Neuronal stem cell (in vitro differentiated cells): ENCODE data around the gene SLC46A2.

Experiments
- DNase-seq: peaks from one replicate; pipeline ENCODE4 v3.0.0-alpha.2; 2013; ENCODE audit warnings: low spot score
- H2AFZ ChIP-seq: one replicate; pipeline ENCODE4 v1.6.1; 2013; ENCODE audit warnings: mild to moderate bottlenecking, low read length, inconsistent platforms
- H2AK5ac ChIP-seq: 2 replicates; pipeline ENCODE4 v1.6.1; 2013; ENCODE audit warnings: low read depth, mild to moderate bottlenecking, inconsistent platforms, low read length, moderate library complexity, mixed read lengths
- H2BK120ac ChIP-seq: 2 replicates; pipeline ENCODE4 v1.6.1; 2013; ENCODE audit warnings: low read depth, mild to moderate bottlenecking, inconsistent platforms, low read length, moderate library complexity, mixed read lengths
- H2BK12ac ChIP-seq: one replicate; pipeline ENCODE4 v1.6.1; 2013; ENCODE audit warnings: low read length, inconsistent platforms
- H2BK15ac ChIP-seq: 2 replicates; pipeline ENCODE4 v1.6.1; 2013; ENCODE audit warnings: mild to moderate bottlenecking, low read length, inconsistent platforms, mixed read lengths
- H2BK5ac ChIP-seq: one replicate; pipeline ENCODE4 v1.6.1; 2013; ENCODE audit warnings: inconsistent platforms, mild to moderate bottlenecking, low read length, moderate library complexity
- H3K14ac ChIP-seq: one replicate; pipeline ENCODE4 v1.6.1; 2013; ENCODE audit warnings: low read length, inconsistent platforms
- H3K18ac ChIP-seq: 2 replicates; pipeline ENCODE4 v1.6.1; 2013; ENCODE audit warnings: low read length, inconsistent platforms
- H3K23ac ChIP-seq: 2 replicates; pipeline ENCODE4 v1.6.1; 2013; ENCODE audit warnings: low read depth, mild to moderate bottlenecking, mixed read lengths, low read length, inconsistent platforms; ENCODE audit not compliant: poor library complexity
- H3K27ac ChIP-seq: replicated peaks from 3 replicates; pipeline ENCODE4 v1.5.1; 2013; ENCODE audit warnings: low read length, inconsistent platforms
- H3K27me3 ChIP-seq, 3 experiments: 2 replicates each; pipeline ENCODE4 v1.6.1; 2013; ENCODE audit warnings: low read length in 3 of 3, mild to moderate bottlenecking in 2 of 3, inconsistent platforms in 1 of 3, low read depth in 1 of 3, mixed read lengths in 1 of 3, moderate library complexity in 1 of 3; ENCODE audit not compliant: control insufficient read depth in 3 of 3, insufficient read depth in 3 of 3
- H3K36me3 ChIP-seq, 2 donors: replicated peaks in 1 of 2; 2 replicates each; pipeline ENCODE4 v1.6.1; 2013; ENCODE audit warnings: low read length in 2 of 2; ENCODE audit not compliant: control insufficient read depth in 2 of 2, insufficient read depth in 2 of 2
- H3K4ac ChIP-seq: 2 replicates; pipeline ENCODE4 v1.6.1; 2013; ENCODE audit warnings: inconsistent platforms, mild to moderate bottlenecking, low read length, moderate library complexity
- H3K4me1 ChIP-seq, 2 donors: 1 replicate in 1 of 2; 2 replicates in 1 of 2; pipeline ENCODE4 v1.6.1; 2013; ENCODE audit warnings: low read length in 2 of 2, low read depth in 1 of 2; ENCODE audit not compliant: control insufficient read depth in 2 of 2, insufficient read depth in 1 of 2
- H3K4me2 ChIP-seq: one replicate; pipeline ENCODE4 v1.6.1; 2013; ENCODE audit warnings: mild to moderate bottlenecking, low read length, inconsistent platforms; ENCODE audit not compliant: insufficient read depth, poor library complexity, severe bottlenecking
- H3K4me3 ChIP-seq, 2 donors: 2 replicates each; pipeline ENCODE4 v1.5.1; 2013; ENCODE audit warnings: low read length in 2 of 2, mild to moderate bottlenecking in 2 of 2, inconsistent platforms in 1 of 2, moderate library complexity in 1 of 2
- H3K79me1 ChIP-seq: one replicate; pipeline ENCODE4 v1.6.1; 2013; ENCODE audit warnings: low read depth, mild to moderate bottlenecking, inconsistent platforms, low read length, moderate library complexity
- H3K9ac ChIP-seq: one replicate; pipeline ENCODE4 v1.6.1; 2013; ENCODE audit warnings: mild to moderate bottlenecking, low read depth, low read length, inconsistent platforms; ENCODE audit not compliant: poor library complexity
- H3K9me3 ChIP-seq, 2 donors: replicated peaks in 1 of 2; 2 replicates each; pipeline versions ENCODE3 to v1.6.1; 2013; ENCODE audit warnings: low read length in 2 of 2, mild to moderate bottlenecking in 2 of 2, inconsistent platforms in 1 of 2, low read depth in 1 of 2, mixed read lengths in 1 of 2, moderate library complexity in 1 of 2; ENCODE audit not compliant: control insufficient read depth in 2 of 2, insufficient read depth in 1 of 2
- H4K8ac ChIP-seq: one replicate; pipeline ENCODE4 v1.6.1; 2013; ENCODE audit warnings: low read depth, mild to moderate bottlenecking, inconsistent platforms, low read length, moderate library complexity
- H4K91ac ChIP-seq: one replicate; pipeline ENCODE4 v1.6.1; 2013; ENCODE audit warnings: low read length, low read depth, mild to moderate bottlenecking, inconsistent platforms; ENCODE audit not compliant: poor library complexity
- WGBS, 2 donors: extraction: QIAGEN DNeasy Blood & Tissue Kit; methylation state at CpG; one replicate each; pipeline ENCODE4 v1.1.7; 2013; ENCODE audit warnings: missing lambda C conversion rate in 2 of 2, mixed read lengths in 1 of 2; ENCODE audit not compliant: insufficient read length in 2 of 2, insufficient replicate concordance in 1 of 2; ENCODE audit errors: extremely low coverage in 2 of 2; 5-methylcytosine and 5-hydroxymethylcytosine counted together

The SLC46A2 gene

DNA sequence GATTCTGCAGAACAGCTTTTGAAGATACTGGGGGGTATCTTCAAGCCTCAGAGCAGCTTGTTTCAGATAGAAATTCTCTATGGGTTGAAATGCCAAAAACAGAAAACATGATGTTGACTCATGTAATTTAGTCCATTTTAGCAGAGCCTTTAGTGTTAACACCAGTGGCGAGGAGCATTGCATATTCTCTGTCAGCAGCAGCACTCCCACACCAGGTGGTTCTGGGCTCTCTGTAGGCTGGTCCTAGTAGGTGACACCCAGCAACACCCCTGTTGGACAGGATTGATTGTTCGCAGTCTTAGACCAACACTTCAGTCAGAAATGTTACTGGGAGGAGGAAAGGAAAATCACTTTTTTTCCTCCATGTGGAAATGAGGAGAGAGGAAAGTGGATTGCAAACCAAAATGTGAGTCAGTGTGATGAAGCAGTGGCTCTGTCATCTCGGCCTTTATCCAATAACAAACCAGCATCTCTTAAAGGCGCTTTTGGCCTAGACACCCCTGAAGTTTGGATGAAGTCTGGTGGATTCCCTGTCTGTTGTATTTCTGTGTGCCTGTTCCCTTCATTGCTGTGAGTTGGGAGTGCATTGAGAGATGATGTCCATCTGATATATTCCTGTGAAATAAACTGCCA, 16.8 kb downstream of the SLC46A2 start:
- Histone ChIP-seq H3K36me3 (peaks cover 0 to 17% of the 10 kb centered on the region in 2 donors), H2BK5ac (no peak overlapping the region), H3K18ac (no peak overlapping the region), H2AFZ (no peak overlapping the region), H3K27ac (no peak overlapping the region), H3K9me3 (no peaks in the 10 kb centered on the region), H3K4me3 (no peak overlapping the region), H2BK12ac (no peak overlapping the region), H2BK120ac (no peak overlapping the region), H3K14ac (no peak overlapping the region), H3K9ac (no peak overlapping the region), H3K79me1 (no peaks in the 10 kb centered on the region), H3K4me2 (no peak overlapping the region), H4K8ac (no peak overlapping the region), H2AK5ac (no peak overlapping the region), H3K27me3 (no peaks in the 10 kb centered on the region), H3K23ac (no peak overlapping the region), H4K91ac (no peak overlapping the region), H2BK15ac (no peak overlapping the region), H3K4me1 (peaks cover 8% of the 10 kb centered on the region in 2 donors), H3K4ac (no peak overlapping the region)
- DNase-seq: no peak
- WGBS, 2 donors: no CpG with 5 or more reads among the region's 4 CpGs

DNA sequence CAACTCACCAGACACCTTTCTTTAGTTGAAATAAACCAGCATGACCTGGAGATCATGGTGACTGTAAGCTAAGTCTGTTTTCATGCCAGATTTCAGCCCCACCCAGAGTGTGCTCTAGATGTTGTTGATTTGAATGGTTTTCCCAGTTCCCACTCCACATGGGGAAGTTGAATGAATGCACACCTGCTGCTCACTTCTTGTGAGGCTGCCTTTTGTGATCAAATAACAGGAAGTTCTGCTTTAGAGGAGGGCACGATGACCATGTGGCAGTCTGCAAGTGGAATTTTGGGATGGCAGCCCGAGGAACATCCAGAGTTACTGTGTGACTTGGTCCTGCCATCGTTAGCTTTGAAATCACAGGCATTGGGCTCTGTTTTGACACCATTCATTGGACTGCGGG, 18.7 kb downstream of the SLC46A2 start:
- no peak for DNase-seq
- Histone ChIP-seq H2BK12ac (no peak overlapping the region), H2AFZ (no peak overlapping the region), H3K36me3 (peaks cover 0 to 17% of the 10 kb centered on the region in 2 donors), H3K9me3 (no peaks in the 10 kb centered on the region), H3K27me3 (no peaks in the 10 kb centered on the region), H4K8ac (no peak overlapping the region), H2AK5ac (no peak overlapping the region), H3K23ac (no peak overlapping the region), H3K18ac (no peak overlapping the region), H3K27ac (no peak overlapping the region), H3K4me1 (peaks cover 10 to 12% of the 10 kb centered on the region in 2 donors), H2BK5ac (no peak overlapping the region), H2BK120ac (no peak overlapping the region), H3K9ac (no peak overlapping the region), H2BK15ac (no peak overlapping the region), H3K4me3 (no peak overlapping the region), H3K14ac (no peak overlapping the region), H4K91ac (no peak overlapping the region), H3K79me1 (no peaks in the 10 kb centered on the region), H3K4me2 (no peak overlapping the region), H3K4ac (no peak overlapping the region)
- no CpG with 5 or more reads among the region's 4 CpGs for WGBS, 2 donors

DNA sequence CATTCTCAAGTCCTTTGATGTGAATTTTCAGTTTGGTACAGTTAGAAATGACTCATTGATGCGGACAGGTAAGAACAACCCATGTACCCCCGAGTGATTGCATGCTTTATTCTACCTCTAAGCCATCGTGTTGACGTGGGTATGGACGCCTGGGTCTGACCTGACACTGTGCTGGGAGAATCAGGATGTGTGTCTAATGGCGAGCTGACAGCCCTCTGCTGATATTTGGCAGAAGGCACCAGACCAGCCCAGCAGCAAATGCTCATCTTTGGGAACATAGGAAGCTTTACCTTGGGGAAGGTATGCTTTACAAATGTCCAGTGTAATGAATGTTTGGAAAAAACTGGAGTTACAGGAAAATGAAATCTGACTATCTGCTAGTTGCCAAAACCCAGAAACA, 20.1 kb downstream of the SLC46A2 start:
- no CpG with 5 or more reads among the region's 6 CpGs for WGBS, 2 donors
- H4K91ac ChIP-seq: no peak overlapping the region
- no peak overlapping the region for H3K18ac ChIP-seq
- H2AK5ac ChIP-seq: no peak overlapping the region
- no peak overlapping the region for H2BK12ac ChIP-seq
- H3K9ac ChIP-seq: no peak overlapping the region
- no peak for DNase-seq
- H3K9me3 ChIP-seq: no peaks in the 10 kb centered on the region
- no peak overlapping the region for H2BK5ac ChIP-seq
- no peak overlapping the region for H3K4me2 ChIP-seq
- H2AFZ ChIP-seq: no peak overlapping the region
- H3K4me3 ChIP-seq: no peak overlapping the region
- no peaks in the 10 kb centered on the region for H3K27me3 ChIP-seq
- H2BK120ac ChIP-seq: no peak overlapping the region
- peaks cover 10 to 12% of the 10 kb centered on the region in 2 donors for H3K4me1 ChIP-seq
- H2BK15ac ChIP-seq: no peak overlapping the region
- no peaks in the 10 kb centered on the region for H3K79me1 ChIP-seq
- no peak overlapping the region for H3K4ac ChIP-seq
- no peak overlapping the region for H3K23ac ChIP-seq
- H4K8ac ChIP-seq: no peak overlapping the region
- no peak overlapping the region for H3K14ac ChIP-seq
- H3K27ac ChIP-seq: no peak overlapping the region
- H3K36me3 ChIP-seq: peaks cover 0 to 23% of the 10 kb centered on the region in 2 donors

DNA sequence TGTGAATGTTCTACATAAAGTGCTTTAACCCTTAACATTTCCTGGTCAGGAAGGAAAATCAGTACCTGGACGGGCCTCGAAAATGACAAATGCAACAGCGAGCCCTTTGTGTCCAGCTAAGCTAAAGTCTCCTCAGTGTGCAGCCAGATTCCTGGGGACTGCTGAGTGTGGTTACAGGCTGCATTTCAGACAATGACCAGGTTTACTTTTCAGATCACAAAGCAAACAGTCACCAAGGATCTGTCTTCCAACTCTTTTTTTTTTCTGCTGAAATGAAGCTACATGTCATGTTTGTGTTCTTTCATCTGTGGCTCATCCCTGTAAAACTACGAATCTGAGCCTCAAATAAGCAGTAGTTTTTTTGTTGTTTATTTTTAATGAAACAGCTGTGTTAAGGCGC, 20.8 kb downstream of the SLC46A2 start:
- Histone ChIP-seq H3K9me3 (no peaks in the 10 kb centered on the region), H3K18ac (no peak overlapping the region), H3K4me1 (peaks cover 10 to 12% of the 10 kb centered on the region in 2 donors), H3K14ac (no peak overlapping the region), H3K36me3 (peaks cover 0 to 27% of the 10 kb centered on the region in 2 donors), H4K8ac (no peak overlapping the region), H2BK120ac (no peak overlapping the region), H3K4me2 (no peak overlapping the region), H2AFZ (no peak overlapping the region), H3K9ac (no peak overlapping the region), H2AK5ac (no peak overlapping the region), H4K91ac (no peak overlapping the region), H3K27ac (no peak overlapping the region), H3K79me1 (no peaks in the 10 kb centered on the region), H2BK12ac (no peak overlapping the region), H3K27me3 (no peaks in the 10 kb centered on the region), H3K4me3 (no peak overlapping the region), H3K23ac (no peak overlapping the region), H2BK15ac (no peak overlapping the region), H2BK5ac (no peak overlapping the region), H3K4ac (no peak overlapping the region)
- no CpG with 5 or more reads among the region's 5 CpGs for WGBS, 2 donors
- DNase-seq: no peak
